Kidney tubule cell (primary cell): Measurements from ENCODE around the gene MMP28.

ENCODE experiments used
- DNase-seq: peaks from one replicate; pipeline ENCODE4 v3.0.0-alpha.2; 2018; ENCODE audit warnings: low spot score

The MMP28 gene

DNA sequence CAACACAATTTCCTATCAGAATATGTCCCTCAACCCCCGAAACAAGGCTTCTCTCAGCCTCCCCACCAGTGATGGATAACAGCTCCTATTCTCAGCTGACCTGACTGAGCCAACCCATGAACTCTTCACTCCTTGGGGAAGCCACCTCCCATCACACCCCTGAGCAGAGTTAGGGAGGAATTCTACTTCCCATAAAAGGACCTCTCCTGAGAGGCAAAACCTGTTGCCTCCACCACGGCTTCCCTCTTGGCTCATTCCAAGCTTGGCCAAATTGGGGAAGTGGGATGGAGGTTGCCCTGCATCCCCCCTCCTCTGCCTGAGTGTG, 69.7 kb downstream of the MMP28 start:
- DNase-seq = no peak

DNA sequence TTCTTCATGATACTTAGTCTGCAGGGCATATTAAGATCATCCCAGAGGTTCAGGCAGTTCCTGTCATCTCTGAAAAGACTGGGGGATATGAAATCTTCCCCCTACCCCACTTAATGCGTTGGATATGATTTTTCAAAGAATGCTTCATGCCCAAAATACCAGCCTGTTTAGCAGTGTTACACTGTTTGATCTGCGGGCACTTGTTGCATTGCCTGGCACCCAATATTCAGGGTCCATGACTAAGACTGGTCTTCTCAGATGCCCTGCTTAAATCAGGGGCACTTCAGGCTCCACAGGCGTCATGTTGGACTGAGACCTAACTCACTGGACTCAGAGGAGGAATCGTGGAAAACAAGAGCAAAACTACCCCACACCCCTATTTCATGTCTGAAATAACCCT, 70.4 kb downstream of the MMP28 start:
- no peak for DNase-seq

DNA sequence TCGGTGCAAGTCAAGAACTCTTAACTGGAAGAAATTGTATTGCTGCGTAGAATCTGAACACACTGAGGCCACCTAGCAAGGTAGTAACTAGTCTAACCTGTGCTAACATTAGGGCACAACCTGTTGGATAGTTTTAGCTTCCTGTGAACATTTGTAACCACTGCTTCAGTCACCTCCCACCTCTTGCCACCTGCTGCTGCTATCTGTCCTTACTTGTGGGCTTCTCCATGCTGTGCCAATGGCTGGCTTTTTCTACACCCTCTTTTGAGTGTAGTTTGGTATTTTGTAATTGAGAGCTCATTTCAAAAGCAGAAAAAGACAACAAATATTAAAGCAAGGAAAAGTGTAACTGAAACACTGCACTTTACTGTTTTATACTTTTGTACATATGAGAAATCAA, 71.7 kb downstream of the MMP28 start:
- DNase-seq = no peak

DNA sequence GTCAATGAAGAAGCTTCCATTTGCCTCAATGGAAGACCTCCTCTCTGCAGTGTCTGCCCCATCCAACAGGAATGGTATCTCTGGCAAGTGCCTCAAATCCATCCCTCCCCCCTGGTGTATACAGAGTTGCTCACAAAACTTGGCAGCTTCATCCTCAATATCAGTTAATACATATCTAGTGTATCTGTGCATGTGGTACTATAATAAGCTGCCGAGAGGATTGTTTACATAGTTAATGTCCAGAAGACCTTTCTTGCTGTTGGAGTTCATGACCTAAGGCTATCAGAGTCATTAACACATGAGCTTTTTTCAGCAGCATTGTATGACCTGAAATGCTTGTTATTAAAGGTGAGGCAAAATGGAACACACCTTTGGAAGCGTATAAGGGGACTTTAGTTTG, 78.0 kb downstream of the MMP28 start:
- DNase-seq = no peak

DNA sequence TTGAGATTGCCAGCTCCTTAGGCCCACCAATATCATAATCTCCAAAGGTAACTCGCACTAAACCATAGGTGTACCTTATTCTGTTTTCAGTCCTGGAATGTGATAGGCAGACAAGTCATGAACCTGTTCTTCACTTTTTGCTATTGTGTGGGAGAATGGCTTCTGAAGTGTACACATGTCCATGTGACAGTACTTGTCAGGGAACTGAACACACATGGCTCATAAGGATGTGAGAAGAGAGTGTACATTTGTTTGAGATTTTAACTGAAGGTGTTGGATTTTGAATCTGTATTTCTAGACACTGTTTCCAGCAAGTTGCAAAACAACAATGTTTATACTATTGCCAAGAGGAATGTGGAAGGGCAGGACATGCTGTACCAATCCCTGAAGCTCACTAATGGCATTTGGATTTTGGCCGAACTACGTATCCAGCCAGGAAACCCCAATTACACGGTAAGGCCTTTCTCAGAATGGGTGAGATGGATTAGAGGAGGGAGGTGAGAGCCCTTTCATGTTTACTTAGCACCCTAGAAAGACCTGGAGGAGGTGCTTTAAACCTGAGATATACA, 78.5 kb downstream of the MMP28 start:
- DNase-seq = no peak

DNA sequence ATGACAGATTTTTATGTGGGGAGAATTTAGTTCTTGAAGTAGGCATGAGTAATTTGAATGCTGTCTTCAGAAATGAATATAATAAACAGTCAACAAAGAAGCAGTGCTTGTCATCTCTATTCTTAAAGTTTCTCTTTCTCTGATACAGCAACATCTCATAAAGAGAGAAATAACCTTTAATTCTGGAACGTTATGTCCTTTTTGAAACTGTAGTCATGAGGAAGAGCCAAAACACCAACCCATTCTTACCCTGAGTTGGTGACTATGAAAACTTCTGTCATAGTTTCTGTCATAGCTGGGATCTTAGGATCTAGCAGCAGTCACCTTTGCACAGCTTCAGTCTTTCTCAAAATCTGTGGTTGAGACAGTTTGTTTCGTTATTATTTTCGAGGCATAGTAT, 79.3 kb downstream of the MMP28 start:
- DNase-seq = no peak
